GM12878 (cell line): Measurements from ENCODE around the gene UBE2J2. TPM values are rescaled to one million over a fixed set of nuclear protein-coding genes. Genes with fewer than 3 reads are reported as not detected.
A peak's percentile ranks its signal among the peaks of the same experiment; 100 is the strongest.

Experiments
- ATAC-seq: fragments of 200-7000 bp; cut with Tn5 transposase; 3 replicates; pipeline ENCODE4 v1.9.1; 2020; ENCODE audit warnings: mild to moderate bottlenecking, moderate library complexity
- BruUV-seq: library from RNA; stranded (reverse); fragments of 400-500 nt; replicated peaks from 2 replicates; lab custom pipeline; 2021; lab: Mats Ljungman, UMichigan
- CTCF ChIA-PET: fragments of 300-600 bp; sonication (Branson Sonifier 250); formaldehyde crosslinking; extraction: SDS; loops from one replicate; lab custom pipeline; 2021; ENCODE audit warnings: inconsistent platforms; lab: Yijun Ruan, JAX
- POLR2A ChIA-PET: fragments of 350-600 bp; formaldehyde crosslinking; extraction: SDS; loops from one replicate; lab custom pipeline; 2021; ENCODE audit warnings: inconsistent platforms; lab: Charles Lee
- RAD21 ChIA-PET: fragments of 300-600 bp; sonication (Branson Sonifier 250); formaldehyde crosslinking; loops from one replicate; lab custom pipeline; 2023; ENCODE audit warnings: antibody characterized with exemption; ENCODE audit not compliant: unreplicated experiment; lab: Charles Lee
- SMC1A ChIA-PET: fragments of 300-600 bp; sonication (Branson Sonifier 250); formaldehyde crosslinking; loops from one replicate; lab custom pipeline; 2023; ENCODE audit not compliant: unreplicated experiment, uncharacterized antibody; lab: Charles Lee
- DNase-seq: peaks from one replicate; pipeline ENCODE4 v3.0.0-alpha.2; 2011; ENCODE audit warnings: low read depth, low spot score
- FAIRE-seq: peaks from 3 replicates; lab custom pipeline; 2011; peaks lifted over from hg19 to GRCh38; lab: Jason Lieb, UNC
- H2AFZ ChIP-seq: 2 replicates; pipeline ENCODE4 v1.6.0; 2011; ENCODE audit warnings: low read depth, low read length, control low read depth; ENCODE audit not compliant: control insufficient read depth
- H3K27ac ChIP-seq: 2 replicates; pipeline ENCODE4 v1.5.1; 2011; ENCODE audit warnings: control low read depth; ENCODE audit not compliant: control insufficient read depth, insufficient read depth
- H3K27me3 ChIP-seq, 2 experiments: replicated peaks in 1 of 2; 2 replicates each; pipeline versions ENCODE4 v1.6.0 to v1.6.1; 2011; ENCODE audit warnings: low read length in 1 of 2; ENCODE audit not compliant: control insufficient read depth in 2 of 2, insufficient read depth in 2 of 2
- H3K36me3 ChIP-seq, 2 experiments: 2 replicates each; pipeline ENCODE4 v1.5.1; 2011; ENCODE audit warnings: low read length in 1 of 2; ENCODE audit not compliant: control insufficient read depth in 2 of 2, insufficient read depth in 2 of 2
- H3K4me1 ChIP-seq: 2 replicates; pipeline ENCODE4 v1.6.1; 2011; ENCODE audit warnings: mild to moderate bottlenecking, low read length, moderate library complexity, mixed read lengths; ENCODE audit not compliant: control insufficient read depth, insufficient read depth
- H3K4me2 ChIP-seq: 2 replicates; pipeline ENCODE4 v1.6.0; 2011; ENCODE audit warnings: control low read depth; ENCODE audit not compliant: control insufficient read depth, insufficient read depth
- H3K4me3 ChIP-seq: fragments of 200-600 bp; sonication (generic); 2 replicates; pipeline ENCODE4 v1.5.1; 2016
- H3K79me2 ChIP-seq: 2 replicates; pipeline ENCODE4 v1.6.0; 2011; ENCODE audit warnings: low read length; ENCODE audit not compliant: control insufficient read depth, insufficient read depth
- H3K9ac ChIP-seq: 2 replicates; pipeline ENCODE4 v1.8.0; 2011; ENCODE audit warnings: low read length, control low read depth, mixed read lengths; ENCODE audit not compliant: control insufficient read depth, insufficient read depth
- H3K9me3 ChIP-seq: replicated peaks from 3 replicates; pipeline ENCODE4 v1.5.1; 2011; ENCODE audit warnings: mild to moderate bottlenecking, low read length; ENCODE audit not compliant: control insufficient read depth, insufficient read depth
- H4K20me1 ChIP-seq: 2 replicates; pipeline ENCODE4 v1.6.0; 2011; ENCODE audit not compliant: control insufficient read depth, insufficient read depth
- CHD1 ChIP-seq: IDR thresholded peaks from 2 replicates; pipeline ENCODE4 v1.6.1; 2012; ENCODE audit warnings: low read depth, low read length, improper control_type of control experiment
- CTCF ChIP-seq, 3 experiments: IDR thresholded peaks in 2 of 3; conservative IDR thresholded peaks in 1 of 3; 2 replicates each; pipeline ENCODE4 v1.5.1; 2011; ENCODE audit warnings: low read depth in 3 of 3, low read length in 3 of 3, mild to moderate bottlenecking in 3 of 3, control low read depth in 2 of 3, moderate library complexity in 2 of 3, inconsistent platforms in 1 of 3, mixed read lengths in 1 of 3; ENCODE audit not compliant: control insufficient read depth in 2 of 3, insufficient read depth in 1 of 3; ENCODE audit errors: extremely low read depth in 1 of 3
- DPF2 ChIP-seq: fragments of 450-650 bp; IDR thresholded peaks from 2 replicates; pipeline ENCODE4 v1.6.1; 2017; ENCODE audit warnings: mild to moderate bottlenecking
- POLR2A ChIP-seq: IDR thresholded peaks from 2 replicates; pipeline ENCODE4 v1.6.1; 2011; ENCODE audit warnings: low read depth, mild to moderate bottlenecking, low read length
- WGBS: methylation state at CpG from one replicate; pipeline ENCODE4 v1.1.6; 2016; ENCODE audit warnings: low lambda C conversion rate; ENCODE audit not compliant: insufficient replicate concordance, insufficient coverage; ENCODE audit errors: missing lambda C conversion rate; 5-methylcytosine and 5-hydroxymethylcytosine counted together
- in situ Hi-C: fragments of 300-500 bp; cut with MboI; formaldehyde crosslinking; loops from 9 replicates; pipeline ENCODE4 v1.14.3; 2018; ENCODE audit warnings: mixed read lengths
- intact Hi-C: fragments of 100-400 bp; cut with micrococcal nuclease; formaldehyde crosslinking; loops from one replicate; pipeline ENCODE4 v1.14.2; 2022; ENCODE audit not compliant: unreplicated experiment
- polyA plus RNA-seq, 11 experiments: library from polyadenylated mRNA; depleted of rRNA in 4 of 11; unstranded in 6 of 11; stranded (reverse) in 5 of 11; fragments of >200 nt; fragmentation: Nextera tagmentation in 4 of 11; fragmentation: Illumina TruSeq in 1 of 11; extraction: Ambion mirVana in 4 of 11; extraction: Trizol in 1 of 11; gene quantifications; 1 replicate in 1 of 11; 2 replicates in 10 of 11; pipeline versions ENCODE4 v1.2.1 to v1.2.3, GENCODE V29; 2011 to 2016; ENCODE audit warnings: inconsistent platforms in 2 of 11, missing spikeins in 2 of 11, low read depth in 1 of 11
- total RNA-seq, 4 experiments: library from RNA; depleted of rRNA in 3 of 4; stranded (reverse); fragments of >200 nt in 3 of 4; fragmentation: Illumina TruSeq in 1 of 4; extraction: Trizol in 1 of 4; gene quantifications; 2 replicates each; pipeline versions ENCODE4 v1.2.1 to v1.2.3, GENCODE V29; 2013 to 2021

Gene UBE2J2
- total and polyA plus RNA-seq, 10 of the 15 experiments (the other 5 are each of a cell fraction or from before 2014, with no cell fraction given) = 0.72 to 70.5 (median 49.2) TPM

GRCh38 chr1:1310476-1311053 is 36.9 kb upstream of the UBE2J2 start:
- H3K4me1 ChIP-seq = peaks cover 16% of the 10 kb centered on the region
- H3K36me3 ChIP-seq = peaks cover 3 to 34% of the 10 kb centered on the region in 2 experiments; a peak in 3 of 4 replicates
- H3K4me3 ChIP-seq = no peak overlapping the region
- H3K9ac ChIP-seq = no peak overlapping the region
- ChIA-PET CTCF (no interaction called here), RAD21 (no interaction called here), POLR2A (interaction anchor here (0.6 kb wide), 1 partner anchor 37 kb away, joined by 5 read pairs; the partner anchor contains the start of gene UBE2J2), SMC1A (no interaction called here)
- no TSS peak for BruUV-seq
- H3K27me3 ChIP-seq = no peaks in the 10 kb centered on the region
- intact Hi-C loops (no loop called here), in situ Hi-C loops (no loop called here)
- no peak overlapping the region for H3K27ac ChIP-seq
- no peaks in the 10 kb centered on the region for H4K20me1 ChIP-seq
- no peak for DNase-seq
- 81% methylated on average over 19 of the region's 21 CpGs for WGBS
- H2AFZ ChIP-seq = no peak overlapping the region
- H3K4me2 ChIP-seq = no peak overlapping the region
- peak; percentile 31; the same call in 1 of the 2 replicates for TF ChIP-seq POLR2A
- TF ChIP-seq DPF2 = no peak
- H3K9me3 ChIP-seq = no peaks in the 10 kb centered on the region
- no peak for ATAC-seq
- H3K79me2 ChIP-seq = peaks cover 24% of the 10 kb centered on the region
- no peak for FAIRE-seq

- Histone ChIP-seq H3K4me1 (peaks cover 21% of the 10 kb centered on the region), H3K4me3 (no peak overlapping the region), H3K36me3 (peaks cover 3 to 31% of the 10 kb centered on the region in 2 experiments; a peak in 3 of 4 replicates), H3K79me2 (peaks cover 26% of the 10 kb centered on the region), H4K20me1 (no peaks in the 10 kb centered on the region), H3K27ac (no peak overlapping the region), H3K9ac (no peak overlapping the region)
- ChIA-PET RAD21 (interaction anchor here (1.0 kb wide), 1 partner anchor 59 kb away, joined by 3 read pairs; no protein-coding TSS in a partner anchor), POLR2A (no interaction called here)
- ATAC-seq (no peak), DNase-seq (no peak), FAIRE-seq (no peak)
- BruUV-seq = no TSS peak
- WGBS = 67% methylated on average over 3 of the region's 3 CpGs
- in situ Hi-C loops = no loop called here
- TF ChIP-seq CHD1 (no peak), CTCF (IDR thresholded peaks at IDR 0.05 in 2 of 3, conservative IDR thresholded peaks at IDR 0.05 in 1 of 3; ENCODE audit: control insufficient read depth in 2 of 3, extremely low read depth in 1 of 3, insufficient read depth in 1 of 3, low read depth in 3 of 3, low read length in 3 of 3) (0 out of 6 replicates have a peak, but pooled peaks of 1 of the 3 experiments have one; percentile 6)
- TF ChIP-seq, all 136 proteins: peak for 1
- intact Hi-C loops = no loop called here
- SMC1A ChIA-PET = no interaction called here
- H3K27me3 ChIP-seq = no peaks in the 10 kb centered on the region
- H3K4me2 ChIP-seq = peak overlapping the region; percentile 86; the same call in 1 of the 2 replicates
- no peak overlapping the region for H2AFZ ChIP-seq
- no peaks in the 10 kb centered on the region for H3K9me3 ChIP-seq
- CTCF ChIA-PET = interaction anchor here (1.4 kb wide), 1 partner anchor 62 kb away, joined by 5 read pairs; no protein-coding TSS in a partner anchor
Measured at GRCh38 chr1:1310109-1310385, 36.4 kb upstream of the UBE2J2 start.
